Measurements from ENCODE around the gene KCNK2. TPM values are rescaled to one million over a fixed set of nuclear protein-coding genes. Genes with fewer than 3 reads are reported as not detected.

KCNK2 gene
- total RNA-seq, 1 experiment from 2014 or later: 0.44 TPM

GRCh38 chr1:215128504-215128903, 46.0 kb downstream of the KCNK2 start:
- Histone ChIP-seq H3K4me2 (ENCODE audit: insufficient read depth, insufficient read length, low read length) (no peak overlapping the region), H4K8ac (replicated peaks; ENCODE audit: insufficient read length, low read depth, low read length) (no peak overlapping the region), H3K14ac (ENCODE audit: insufficient read depth, low read length) (no peak overlapping the region), H3K18ac (ENCODE audit: insufficient read length, low read depth, low read length) (no peak overlapping the region), H3K27me3 (ENCODE audit: insufficient read depth, low read length) (no peaks in the 10 kb centered on the region), H3K9ac (ENCODE audit: extremely low read depth, insufficient read length, low read length) (no peak overlapping the region), H3K23me2 (ENCODE audit: insufficient read length, low read depth, low read length, poor library complexity, severe bottlenecking) (no peaks in the 10 kb centered on the region), H3K27ac (ENCODE audit: insufficient read length, low read depth, low read length) (no peak overlapping the region), H3K56ac (ENCODE audit: insufficient read length, low read depth, low read length) (no peak overlapping the region), H3K4ac (ENCODE audit: low read depth, low read length) (no peak overlapping the region), H3K79me2 (ENCODE audit: insufficient read depth, low read length) (no peaks in the 10 kb centered on the region), H2AK5ac (ENCODE audit: insufficient read length, low read length) (no peak overlapping the region), H3K23ac (ENCODE audit: insufficient read length, low read depth, low read length) (no peak overlapping the region), H2BK5ac (ENCODE audit: insufficient read length, low read length) (no peak overlapping the region), H3T11ph (ENCODE audit: low read length) (no peak overlapping the region), H2BK120ac (ENCODE audit: low read depth, low read length, poor library complexity, severe bottlenecking) (no peak overlapping the region), H3K9me3 (ENCODE audit: control insufficient read depth, low read depth, low read length) (no peaks in the 10 kb centered on the region), H3K4me1 (ENCODE audit: insufficient read depth, low read length) (no peaks in the 10 kb centered on the region), H2AFZ (ENCODE audit: low read length) (no peak overlapping the region), H4K91ac (ENCODE audit: insufficient read length, low read depth, low read length) (no peak overlapping the region), H4K5ac (ENCODE audit: insufficient read length, low read depth, low read length) (no peak overlapping the region), H3K79me1 (ENCODE audit: insufficient read depth, low read depth, low read length, poor library complexity, severe bottlenecking) (no peaks in the 10 kb centered on the region), H4K20me1 (ENCODE audit: control insufficient read depth, insufficient read depth, insufficient read length) (no peaks in the 10 kb centered on the region), H2BK15ac (ENCODE audit: low read depth, low read length) (no peak overlapping the region), H2BK20ac (ENCODE audit: low read depth, low read length, poor library complexity, severe bottlenecking) (peak overlapping the region; percentile 60), H2BK12ac (ENCODE audit: insufficient read length, low read depth, low read length) (no peak overlapping the region)
- DNase-seq: no peak
- H3K4me1 Mint-ChIP-seq: no peaks in the 10 kb centered on the region
- no peaks in the 10 kb centered on the region for H3K36me3 Mint-ChIP-seq (ENCODE audit: insufficient read depth in 1 of 3, low read depth in 3 of 3)
- H3K4me3 Mint-ChIP-seq: no peak overlapping the region
- H3K9me3 Mint-ChIP-seq: no peaks in the 10 kb centered on the region; a peak in 1 of 5 replicates
- TF ChIP-seq, protein P1, sequence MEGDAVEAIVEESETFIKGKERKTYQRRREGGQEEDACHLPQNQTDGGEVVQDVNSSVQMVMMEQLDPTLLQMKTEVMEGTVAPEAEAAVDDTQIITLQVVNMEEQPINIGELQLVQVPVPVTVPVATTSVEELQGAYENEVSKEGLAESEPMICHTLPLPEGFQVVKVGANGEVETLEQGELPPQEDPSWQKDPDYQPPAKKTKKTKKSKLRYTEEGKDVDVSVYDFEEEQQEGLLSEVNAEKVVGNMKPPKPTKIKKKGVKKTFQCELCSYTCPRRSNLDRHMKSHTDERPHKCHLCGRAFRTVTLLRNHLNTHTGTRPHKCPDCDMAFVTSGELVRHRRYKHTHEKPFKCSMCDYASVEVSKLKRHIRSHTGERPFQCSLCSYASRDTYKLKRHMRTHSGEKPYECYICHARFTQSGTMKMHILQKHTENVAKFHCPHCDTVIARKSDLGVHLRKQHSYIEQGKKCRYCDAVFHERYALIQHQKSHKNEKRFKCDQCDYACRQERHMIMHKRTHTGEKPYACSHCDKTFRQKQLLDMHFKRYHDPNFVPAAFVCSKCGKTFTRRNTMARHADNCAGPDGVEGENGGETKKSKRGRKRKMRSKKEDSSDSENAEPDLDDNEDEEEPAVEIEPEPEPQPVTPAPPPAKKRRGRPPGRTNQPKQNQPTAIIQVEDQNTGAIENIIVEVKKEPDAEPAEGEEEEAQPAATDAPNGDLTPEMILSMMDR (conservative IDR thresholded peaks at IDR 0.05): no peak
- no peaks in the 10 kb centered on the region for H3K27me3 Mint-ChIP-seq (ENCODE audit: low read depth)
- no peak overlapping the region for H3K27ac Mint-ChIP-seq
